KMS-11 (cell line): ENCODE measurements around the gene DCAF5.

ENCODE experiments used
- H2AFZ ChIP-seq: fragments of 200-600 bp; sonication (generic); 2 replicates; pipeline ENCODE4 v1.6.1; 2016; ENCODE audit warnings: antibody characterized with exemption, mixed run types, low read depth
- H3K27ac ChIP-seq: fragments of 200-600 bp; sonication (generic); 2 replicates; pipeline ENCODE4 v1.6.1; 2016; ENCODE audit warnings: mild to moderate bottlenecking, mixed run types
- H3K27me3 ChIP-seq: fragments of 200-600 bp; sonication (generic); 2 replicates; pipeline ENCODE4 v1.6.1; 2017; ENCODE audit warnings: mild to moderate bottlenecking, low read depth, mixed run types, moderate library complexity; ENCODE audit not compliant: insufficient read depth
- H3K36me3 ChIP-seq: fragments of 200-600 bp; sonication (generic); 2 replicates; pipeline ENCODE4 v1.6.1; 2017; ENCODE audit warnings: mild to moderate bottlenecking, mixed run types; ENCODE audit not compliant: insufficient read depth
- H3K4me1 ChIP-seq: fragments of 200-600 bp; sonication (generic); 2 replicates; pipeline ENCODE4 v1.6.1; 2016; ENCODE audit warnings: mild to moderate bottlenecking, low read depth, mixed run types; ENCODE audit not compliant: poor library complexity, severe bottlenecking
- H3K4me2 ChIP-seq: fragments of 200-600 bp; sonication (generic); 2 replicates; pipeline ENCODE4 v1.7.0; 2016; ENCODE audit warnings: mild to moderate bottlenecking, mixed run types
- H3K4me3 ChIP-seq: fragments of 200-600 bp; sonication (generic); IDR thresholded peaks from 2 replicates; pipeline ENCODE4 v1.6.1; 2017; ENCODE audit warnings: low read depth, low read length, mixed read lengths; ENCODE audit not compliant: insufficient read depth
- H3K79me2 ChIP-seq: fragments of 200-600 bp; sonication (generic); 2 replicates; pipeline ENCODE4 v1.6.1; 2016; ENCODE audit warnings: low read depth, mixed run types; ENCODE audit not compliant: insufficient read depth
- H3K9ac ChIP-seq: fragments of 200-600 bp; sonication (generic); 2 replicates; pipeline ENCODE4 v1.6.1; 2016; ENCODE audit warnings: mild to moderate bottlenecking, mixed run types
- H4K20me1 ChIP-seq: fragments of 200-600 bp; sonication (generic); 2 replicates; pipeline ENCODE4 v1.6.1; 2016; ENCODE audit warnings: mild to moderate bottlenecking, mixed run types; ENCODE audit not compliant: insufficient read depth
- TF ChIP-seq, protein P1 (sequence below): fragments of 200-600 bp; sonication (generic); conservative IDR thresholded peaks from 2 replicates; pipeline ENCODE4 v1.6.1; 2017; ENCODE audit warnings: low read depth, mild to moderate bottlenecking, antibody characterized with exemption, low read length, moderate library complexity, mixed read lengths

DCAF5 gene

DNA sequence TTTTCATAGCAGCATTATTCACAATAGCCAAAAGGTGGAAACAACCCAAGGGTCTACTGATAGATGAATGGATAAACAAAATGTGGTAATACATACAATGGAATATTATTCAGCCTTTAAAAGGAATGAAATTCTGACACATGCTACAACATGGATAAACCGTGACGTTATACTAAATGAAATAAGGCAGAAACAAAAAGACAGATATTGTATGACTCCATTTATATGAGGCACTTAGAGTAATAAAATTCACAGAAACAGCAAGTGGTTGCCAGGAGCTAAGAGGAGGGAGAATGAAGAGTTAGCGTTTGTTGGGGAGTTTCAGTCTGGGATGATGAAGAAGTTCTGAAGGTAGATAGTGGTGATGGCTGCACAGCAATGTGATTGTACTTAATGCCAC, 76.6 kb downstream of the DCAF5 start:
- H3K27me3 ChIP-seq, result no peaks in the 10 kb centered on the region
- no peak overlapping the region for H3K27ac ChIP-seq
- TF ChIP-seq, protein P1, sequence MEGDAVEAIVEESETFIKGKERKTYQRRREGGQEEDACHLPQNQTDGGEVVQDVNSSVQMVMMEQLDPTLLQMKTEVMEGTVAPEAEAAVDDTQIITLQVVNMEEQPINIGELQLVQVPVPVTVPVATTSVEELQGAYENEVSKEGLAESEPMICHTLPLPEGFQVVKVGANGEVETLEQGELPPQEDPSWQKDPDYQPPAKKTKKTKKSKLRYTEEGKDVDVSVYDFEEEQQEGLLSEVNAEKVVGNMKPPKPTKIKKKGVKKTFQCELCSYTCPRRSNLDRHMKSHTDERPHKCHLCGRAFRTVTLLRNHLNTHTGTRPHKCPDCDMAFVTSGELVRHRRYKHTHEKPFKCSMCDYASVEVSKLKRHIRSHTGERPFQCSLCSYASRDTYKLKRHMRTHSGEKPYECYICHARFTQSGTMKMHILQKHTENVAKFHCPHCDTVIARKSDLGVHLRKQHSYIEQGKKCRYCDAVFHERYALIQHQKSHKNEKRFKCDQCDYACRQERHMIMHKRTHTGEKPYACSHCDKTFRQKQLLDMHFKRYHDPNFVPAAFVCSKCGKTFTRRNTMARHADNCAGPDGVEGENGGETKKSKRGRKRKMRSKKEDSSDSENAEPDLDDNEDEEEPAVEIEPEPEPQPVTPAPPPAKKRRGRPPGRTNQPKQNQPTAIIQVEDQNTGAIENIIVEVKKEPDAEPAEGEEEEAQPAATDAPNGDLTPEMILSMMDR, result no peak
- H3K9ac ChIP-seq, result no peak overlapping the region
- no peak overlapping the region for H3K4me2 ChIP-seq
- H3K4me1 ChIP-seq, result no peaks in the 10 kb centered on the region
- no peaks in the 10 kb centered on the region for H4K20me1 ChIP-seq
- H2AFZ ChIP-seq, result no peak overlapping the region
- H3K79me2 ChIP-seq, result no peaks in the 10 kb centered on the region
- no peaks in the 10 kb centered on the region for H3K36me3 ChIP-seq
- H3K4me3 ChIP-seq, result no peak overlapping the region

DNA sequence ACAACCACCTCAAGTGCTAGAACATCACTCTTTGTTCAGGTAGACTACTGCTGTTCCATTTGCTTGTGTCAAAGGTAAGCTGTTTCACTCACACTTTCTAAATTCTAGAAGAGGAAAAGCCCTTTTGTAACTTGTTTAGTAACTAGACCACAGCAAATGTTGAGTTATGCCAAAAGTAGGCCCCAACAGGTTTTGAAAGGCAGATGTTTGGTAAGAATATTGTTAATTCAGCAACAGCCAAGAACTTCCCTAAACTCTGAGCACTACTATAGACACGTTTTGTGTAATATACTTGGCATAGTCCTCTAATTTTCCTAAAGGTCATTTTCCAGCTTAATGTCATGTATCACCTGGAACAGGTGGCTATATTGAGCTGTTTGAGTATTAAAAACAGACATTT, 79.0 kb downstream of the DCAF5 start:
- H3K27ac ChIP-seq, result no peak overlapping the region
- TF ChIP-seq, protein P1, result no peak
- no peaks in the 10 kb centered on the region for H3K27me3 ChIP-seq
- H2AFZ ChIP-seq, result no peak overlapping the region
- H3K4me3 ChIP-seq, result no peak overlapping the region
- H4K20me1 ChIP-seq, result no peaks in the 10 kb centered on the region
- H3K36me3 ChIP-seq, result no peaks in the 10 kb centered on the region
- H3K4me1 ChIP-seq, result peaks cover 10% of the 10 kb centered on the region
- no peaks in the 10 kb centered on the region for H3K79me2 ChIP-seq
- H3K4me2 ChIP-seq, result no peak overlapping the region
- no peak overlapping the region for H3K9ac ChIP-seq

DNA sequence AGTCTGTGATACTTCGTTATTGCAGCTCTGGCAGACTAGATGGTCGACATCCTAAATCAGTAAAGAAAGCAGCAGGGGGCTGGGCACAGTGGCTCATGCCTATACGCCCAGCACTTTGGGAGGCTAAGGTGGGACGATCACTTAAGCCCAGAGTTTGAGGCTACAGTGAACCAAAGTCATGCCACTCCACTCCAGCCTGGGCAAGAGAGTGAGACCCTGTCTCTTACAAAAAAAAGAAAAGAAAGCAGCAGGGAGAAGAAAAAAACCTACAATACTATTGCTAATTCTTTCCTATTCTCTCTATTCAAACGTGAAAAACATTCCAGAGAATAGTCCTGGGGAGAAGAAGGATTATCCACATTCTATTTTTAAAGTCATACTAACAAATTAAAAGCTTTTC, 79.5 kb downstream of the DCAF5 start:
- H4K20me1 ChIP-seq, result no peaks in the 10 kb centered on the region
- TF ChIP-seq, protein P1, result no peak
- H3K36me3 ChIP-seq, result no peaks in the 10 kb centered on the region
- H3K27me3 ChIP-seq, result no peaks in the 10 kb centered on the region
- peaks cover 12% of the 10 kb centered on the region for H3K4me1 ChIP-seq
- no peak overlapping the region for H3K4me3 ChIP-seq
- no peak overlapping the region for H3K9ac ChIP-seq
- H3K79me2 ChIP-seq, result no peaks in the 10 kb centered on the region
- H3K4me2 ChIP-seq, result no peak overlapping the region
- H2AFZ ChIP-seq, result no peak overlapping the region
- H3K27ac ChIP-seq, result no peak overlapping the region

DNA sequence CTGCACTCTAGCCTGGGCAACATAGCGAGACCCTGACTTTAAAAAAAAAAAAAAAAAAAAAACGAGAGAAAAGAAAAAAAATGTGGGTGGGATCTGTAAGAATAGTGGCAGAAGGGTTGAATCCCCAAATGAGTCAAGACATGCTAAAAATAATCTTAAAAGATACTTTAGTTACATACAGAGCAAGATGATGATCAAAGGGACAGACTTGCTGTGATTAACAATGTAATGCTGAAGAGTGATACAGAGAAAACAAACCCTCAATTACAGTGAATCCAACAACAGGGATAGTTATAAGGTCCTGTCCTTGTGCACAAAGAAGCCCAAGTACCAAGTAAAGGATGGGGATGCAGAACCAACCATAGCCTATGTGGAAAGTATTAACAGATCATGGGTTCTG, 80.3 kb downstream of the DCAF5 start:
- Histone ChIP-seq H3K36me3 (no peaks in the 10 kb centered on the region), H3K4me1 (peaks cover 12% of the 10 kb centered on the region), H2AFZ (no peak overlapping the region), H3K27ac (no peak overlapping the region), H3K4me3 (no peak overlapping the region), H3K27me3 (no peaks in the 10 kb centered on the region), H3K79me2 (no peaks in the 10 kb centered on the region), H4K20me1 (no peaks in the 10 kb centered on the region), H3K4me2 (no peak overlapping the region), H3K9ac (no peak overlapping the region)
- TF ChIP-seq, protein P1, result no peak
